ENCODE data around the gene ZBTB48.

DNA sequence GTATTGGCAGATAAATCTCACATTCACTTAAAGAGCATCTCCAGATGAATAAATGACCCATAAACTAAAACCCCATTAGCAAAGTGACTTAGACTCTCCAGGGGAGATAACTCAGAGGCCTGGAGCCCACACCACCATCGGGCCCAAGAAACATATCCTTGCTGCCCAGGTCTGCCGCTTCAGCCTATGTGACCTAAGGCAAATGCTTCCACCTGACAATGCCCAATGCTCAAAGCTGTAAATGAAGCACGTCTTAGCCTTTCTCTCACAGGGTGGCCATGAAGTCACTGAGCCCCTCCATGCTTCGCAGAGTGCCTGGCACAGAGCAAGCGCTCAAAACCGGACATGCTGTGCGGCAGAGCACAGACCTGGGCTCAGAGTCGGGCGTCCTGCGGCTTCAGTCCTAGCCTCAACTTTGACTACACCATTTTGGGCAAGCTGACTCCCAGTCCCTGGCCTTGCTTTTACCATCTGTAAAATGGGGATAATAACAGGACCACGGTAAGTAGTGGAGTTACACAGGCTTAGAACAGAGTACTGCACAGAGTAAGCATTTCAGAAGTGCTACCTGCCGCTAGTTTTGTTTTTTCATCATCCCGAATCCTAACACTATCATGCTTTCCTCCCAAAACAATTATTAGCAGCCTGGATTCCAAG lies 49.2 kb upstream of the ZBTB48 start:
- TF ChIP-seq POLR2AphosphoS5 (IDR thresholded peaks at IDR 0.05; ENCODE audit: borderline replicate concordance, low read depth, low read length) (no peak), EZH2 (IDR thresholded peaks at IDR 0.05) (no peak), FOXP2 (optimal IDR thresholded peaks at IDR 0.05; ENCODE audit: control extremely low read depth, extremely low read length, insufficient read depth) (no peak)
